ENCODE measurements around the gene ZNF561.

DNA sequence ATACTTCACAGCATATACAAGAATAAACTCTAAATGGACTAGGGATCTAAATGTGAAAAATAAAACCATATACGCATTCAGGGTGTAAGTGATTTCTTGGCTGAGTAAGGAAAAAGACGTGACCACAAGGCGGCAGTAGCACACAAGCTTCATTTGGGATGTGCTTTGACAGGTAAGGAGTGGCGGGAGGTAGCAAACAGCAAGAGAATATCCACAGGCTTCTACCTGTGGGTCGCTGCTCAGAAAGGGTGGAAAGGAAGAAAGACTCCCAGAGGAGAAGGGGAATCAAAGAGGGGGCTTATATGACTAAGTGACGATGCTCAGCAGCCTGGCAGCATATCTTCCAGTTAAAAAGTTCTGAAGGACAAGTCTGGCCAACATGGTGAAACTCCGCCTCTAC, 34.3 kb downstream of the ZNF561 start:
- no peak for TF ChIP-seq POLR2AphosphoS5 (IDR thresholded peaks at IDR 0.05; ENCODE audit: borderline replicate concordance, low read depth, low read length)
- TF ChIP-seq EZH2 (IDR thresholded peaks at IDR 0.05), result no peak
